ENCODE results near the gene PEPD. TPM values are rescaled to one million over a fixed set of nuclear protein-coding genes. Genes with fewer than 3 reads are reported as not detected.

The PEPD gene
- total and polyA plus RNA-seq, 10 of the 15 experiments (the other 5 are each of a cell fraction or from before 2014, with no cell fraction given): 1.4 to 52.0 (median 20.2) TPM

- FAIRE-seq: no peak
- Histone ChIP-seq H3K9me3 (replicated peaks; ENCODE audit: control insufficient read depth, insufficient read depth, low read length) (no peaks in the 10 kb centered on the region), H3K4me3 (no peak overlapping the region), H3K27me3 (replicated peaks in 1 of 2; ENCODE audit: control insufficient read depth in 2 of 2, insufficient read depth in 2 of 2, low read length in 1 of 2) (no peaks in the 10 kb centered on the region), H3K4me2 (ENCODE audit: control insufficient read depth, insufficient read depth) (no peak overlapping the region), H3K4me1 (ENCODE audit: control insufficient read depth, insufficient read depth, low read length) (no peaks in the 10 kb centered on the region), H3K79me2 (ENCODE audit: control insufficient read depth, insufficient read depth, low read length) (no peaks in the 10 kb centered on the region), H2AFZ (ENCODE audit: control insufficient read depth, low read depth, low read length) (no peak overlapping the region), H3K27ac (ENCODE audit: control insufficient read depth, insufficient read depth) (no peak overlapping the region), H3K9ac (ENCODE audit: control insufficient read depth, insufficient read depth, low read length) (no peak overlapping the region), H4K20me1 (ENCODE audit: control insufficient read depth, insufficient read depth) (no peaks in the 10 kb centered on the region), H3K36me3 (ENCODE audit: control insufficient read depth in 2 of 2, insufficient read depth in 2 of 2, low read length in 1 of 2) (no peaks in the 10 kb centered on the region)
- SMC1A ChIA-PET (ENCODE audit: uncharacterized antibody, unreplicated experiment): no interaction called here
- in situ Hi-C loops (cut with MboI): no loop called here
- no TSS peak for BruUV-seq (replicated peaks)
- no peak for ATAC-seq
- intact Hi-C loops (cut with micrococcal nuclease; ENCODE audit: unreplicated experiment): no loop called here
- RAD21 ChIA-PET (ENCODE audit: unreplicated experiment): no interaction called here
- TF ChIP-seq RELB (IDR thresholded peaks at IDR 0.05; ENCODE audit: low read depth): no peak
- no peak for TF ChIP-seq NR2C1 (IDR thresholded peaks at IDR 0.05)
- TF ChIP-seq NFYB (IDR thresholded peaks at IDR 0.05; ENCODE audit: insufficient read depth, low read depth, low read length): no peak
- no peak for TF ChIP-seq TCF3 (IDR thresholded peaks at IDR 0.05; ENCODE audit: borderline replicate concordance, insufficient read depth, low read depth, low read length)
- no peak for TF ChIP-seq ZBTB33 (IDR thresholded peaks at IDR 0.05)
- no peak for TF ChIP-seq SUPT20H (IDR thresholded peaks at IDR 0.05; ENCODE audit: borderline replicate concordance, control insufficient read depth, low read depth, low read length)
- TF ChIP-seq BCL11A (IDR thresholded peaks at IDR 0.05; ENCODE audit: low read depth, low read length): no peak
- no peak for TF ChIP-seq RUNX3 (IDR thresholded peaks at IDR 0.05; ENCODE audit: low read length)
- TF ChIP-seq RAD21 (IDR thresholded peaks at IDR 0.05; ENCODE audit: insufficient read depth, low read depth, low read length): no peak
- TF ChIP-seq CTCF (IDR thresholded peaks at IDR 0.05 in 2 of 3, conservative IDR thresholded peaks at IDR 0.05 in 1 of 3; ENCODE audit: control insufficient read depth in 2 of 3, extremely low read depth in 1 of 3, insufficient read depth in 1 of 3, low read depth in 3 of 3, low read length in 3 of 3): no peak
- no peak for TF ChIP-seq BHLHE40 (IDR thresholded peaks at IDR 0.05; ENCODE audit: borderline replicate concordance in 1 of 2, low read depth in 2 of 2, low read length in 1 of 2)
- no peak for TF ChIP-seq FOXM1 (IDR thresholded peaks at IDR 0.05; ENCODE audit: low read depth, low read length)
- TF ChIP-seq BRCA1 (IDR thresholded peaks at IDR 0.05; ENCODE audit: low read depth, low read length): no peak
- TF ChIP-seq CREB1 (IDR thresholded peaks at IDR 0.05; ENCODE audit: low read depth): no peak
- no peak for DNase-seq (ENCODE audit: low read depth, low spot score)
- CTCF ChIA-PET: no interaction called here
- POLR2A ChIA-PET: no interaction called here
- WGBS (ENCODE audit: insufficient coverage, insufficient replicate concordance, low lambda C conversion rate, missing lambda C conversion rate): 92% methylated on average over 9 of the region's 9 CpGs
These were observed 78.9 kb downstream of the PEPD start for GRCh38 chr19:33442706-33443105.
